Fibroblast of mammary gland (primary cell): ENCODE data around the gene RPS6KA4.
"Not testable (repeated sequence)": the region's sequence is repeated elsewhere in the genome, so short reads cannot be mapped to it uniquely, and the experiment has no call there.

Experiments used
- DNase-seq: peaks from one replicate; pipeline ENCODE4 v3.0.0-alpha.2; 2010; ENCODE audit warnings: low read depth
- H3K4me3 ChIP-seq: 2 replicates; pipeline ENCODE4 v1.5.1; 2011; ENCODE audit warnings: low read depth, mild to moderate bottlenecking, low read length, moderate library complexity; ENCODE audit not compliant: control insufficient read depth
- TF ChIP-seq, protein P1 (sequence below): conservative IDR thresholded peaks from 2 replicates; pipeline ENCODE4 v1.5.1; 2011; ENCODE audit warnings: low read depth, low read length, inconsistent platforms; ENCODE audit not compliant: control insufficient read depth, insufficient read depth

RPS6KA4 gene

GRCh38 chr11:64321026-64321425, 37.9 kb upstream of the RPS6KA4 start:
- no peak for DNase-seq
- TF ChIP-seq, protein P1, sequence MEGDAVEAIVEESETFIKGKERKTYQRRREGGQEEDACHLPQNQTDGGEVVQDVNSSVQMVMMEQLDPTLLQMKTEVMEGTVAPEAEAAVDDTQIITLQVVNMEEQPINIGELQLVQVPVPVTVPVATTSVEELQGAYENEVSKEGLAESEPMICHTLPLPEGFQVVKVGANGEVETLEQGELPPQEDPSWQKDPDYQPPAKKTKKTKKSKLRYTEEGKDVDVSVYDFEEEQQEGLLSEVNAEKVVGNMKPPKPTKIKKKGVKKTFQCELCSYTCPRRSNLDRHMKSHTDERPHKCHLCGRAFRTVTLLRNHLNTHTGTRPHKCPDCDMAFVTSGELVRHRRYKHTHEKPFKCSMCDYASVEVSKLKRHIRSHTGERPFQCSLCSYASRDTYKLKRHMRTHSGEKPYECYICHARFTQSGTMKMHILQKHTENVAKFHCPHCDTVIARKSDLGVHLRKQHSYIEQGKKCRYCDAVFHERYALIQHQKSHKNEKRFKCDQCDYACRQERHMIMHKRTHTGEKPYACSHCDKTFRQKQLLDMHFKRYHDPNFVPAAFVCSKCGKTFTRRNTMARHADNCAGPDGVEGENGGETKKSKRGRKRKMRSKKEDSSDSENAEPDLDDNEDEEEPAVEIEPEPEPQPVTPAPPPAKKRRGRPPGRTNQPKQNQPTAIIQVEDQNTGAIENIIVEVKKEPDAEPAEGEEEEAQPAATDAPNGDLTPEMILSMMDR: no peak
- no peak overlapping the region for H3K4me3 ChIP-seq

DNA sequence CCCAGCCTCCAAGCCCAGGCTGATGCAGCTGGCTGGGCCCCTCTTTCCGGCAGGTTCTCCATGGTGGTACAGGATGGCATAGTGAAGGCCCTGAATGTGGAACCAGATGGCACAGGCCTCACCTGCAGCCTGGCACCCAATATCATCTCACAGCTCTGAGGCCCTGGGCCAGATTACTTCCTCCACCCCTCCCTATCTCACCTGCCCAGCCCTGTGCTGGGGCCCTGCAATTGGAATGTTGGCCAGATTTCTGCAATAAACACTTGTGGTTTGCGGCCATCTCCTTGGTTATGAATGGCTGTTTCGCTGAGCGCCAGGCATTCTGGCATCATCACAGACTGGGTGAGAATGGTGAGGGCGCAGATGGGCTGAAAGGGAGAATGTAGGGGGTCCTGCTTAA, 37.4 kb upstream of the RPS6KA4 start:
- TF ChIP-seq, protein P1: no peak
- no peak overlapping the region for H3K4me3 ChIP-seq
- DNase-seq: no peak

- H3K4me3 ChIP-seq: no peak overlapping the region
- TF ChIP-seq, protein P1: no peak
- DNase-seq: no peak
Measured at GRCh38 chr11:64322925-64323260, 36.1 kb upstream of the RPS6KA4 start.

GRCh38 chr11:64323373-64323772, 35.6 kb upstream of the RPS6KA4 start:
- no peak overlapping the region for H3K4me3 ChIP-seq
- TF ChIP-seq, protein P1: no peak
- DNase-seq: no peak

DNA sequence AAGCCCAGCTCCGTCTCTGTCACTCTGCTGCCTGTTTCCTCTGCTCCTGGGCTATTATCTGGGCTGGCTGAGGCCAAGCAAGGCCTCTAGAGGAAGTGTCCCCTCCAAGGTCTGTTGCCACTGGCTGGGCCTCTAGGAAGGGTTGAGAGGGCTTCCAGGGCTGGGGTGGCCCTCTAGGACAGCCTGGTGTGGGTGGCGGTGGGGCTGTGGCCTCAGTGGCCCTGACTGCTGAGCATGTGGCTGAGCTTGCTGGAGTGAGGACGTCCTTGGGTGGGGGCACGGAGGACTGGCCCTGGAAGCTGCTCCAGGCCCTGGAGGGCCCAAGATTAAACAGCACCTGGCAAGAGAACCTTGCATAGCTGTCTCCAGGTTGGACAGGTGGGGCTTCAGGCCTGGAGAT, 35.0 kb upstream of the RPS6KA4 start:
- DNase-seq, H3K4me3 ChIP-seq: not testable (repeated sequence)

DNA sequence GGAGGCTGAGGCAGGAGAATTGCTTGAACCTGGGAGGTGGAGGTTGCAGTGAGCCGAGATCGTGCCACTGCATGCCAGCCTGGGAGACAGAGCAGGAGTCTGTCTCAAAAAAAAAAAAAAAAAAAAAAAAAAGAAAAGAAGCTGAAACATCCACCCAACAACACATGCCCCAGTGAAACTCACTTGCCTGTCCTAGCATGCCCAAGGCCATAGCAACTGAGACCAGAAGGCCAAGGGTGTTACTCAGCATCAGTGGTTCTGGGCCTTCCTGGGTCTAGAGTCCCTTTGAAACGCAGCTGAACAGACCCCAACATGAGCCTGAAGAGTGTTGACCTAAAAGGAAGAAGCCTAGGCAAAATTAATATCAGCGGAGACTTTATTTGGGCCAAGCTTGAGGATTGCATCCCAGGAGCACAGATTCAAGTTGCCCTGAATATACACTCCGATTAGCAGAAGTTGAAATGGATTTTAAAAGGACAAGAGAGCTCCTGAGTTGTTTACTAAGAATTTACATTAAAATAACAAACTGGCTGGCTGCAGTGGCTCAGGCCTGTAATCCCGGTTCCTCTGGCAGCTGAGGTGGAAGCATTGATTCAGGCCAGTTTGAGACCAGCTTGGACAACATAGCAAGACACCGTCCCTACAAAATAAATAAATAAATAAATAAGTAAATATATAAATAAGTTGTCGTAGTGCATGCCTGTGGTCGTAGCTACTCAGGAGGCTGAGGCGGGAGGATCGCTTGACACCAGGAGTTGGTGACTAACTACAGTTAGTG, 34.1 kb upstream of the RPS6KA4 start:
- TF ChIP-seq, protein P1: no peak
- no peak for DNase-seq
- no peak overlapping the region for H3K4me3 ChIP-seq

- TF ChIP-seq, protein P1: no peak
- DNase-seq: no peak
- no peak overlapping the region for H3K4me3 ChIP-seq
Measured at GRCh38 chr11:64327375-64327774, 31.6 kb upstream of the RPS6KA4 start.
